Fibroblast of lung (primary cell): ENCODE data around the gene TSEN54. TPM values are rescaled to one million over a fixed set of nuclear protein-coding genes. Genes with fewer than 3 reads are reported as not detected.

ENCODE experiments used
- DNase-seq, 2 donors: peaks; one replicate each; pipeline versions ENCODE4 v3.0.0 to v3.0.0-alpha.2; 2010; ENCODE audit warnings: low read depth in 2 of 2
- H2AFZ ChIP-seq: 2 replicates; pipeline ENCODE4 v1.5.1; 2012; ENCODE audit warnings: low read length, control low read depth, inconsistent platforms
- H3K27ac ChIP-seq: 2 replicates; pipeline ENCODE4 v1.5.1; 2011; ENCODE audit warnings: low read length, control low read depth; ENCODE audit not compliant: insufficient read depth
- H3K27me3 ChIP-seq: 2 replicates; pipeline ENCODE4 v1.5.1; 2011; ENCODE audit warnings: mild to moderate bottlenecking, low read length; ENCODE audit not compliant: control insufficient read depth, insufficient read depth
- H3K36me3 ChIP-seq: 2 replicates; pipeline ENCODE4 v1.5.1; 2011; ENCODE audit warnings: low read length; ENCODE audit not compliant: control insufficient read depth, insufficient read depth
- H3K4me1 ChIP-seq: 2 replicates; pipeline ENCODE4 v1.5.1; 2011; ENCODE audit warnings: low read length; ENCODE audit not compliant: control insufficient read depth, insufficient read depth; ENCODE audit errors: extremely low read depth
- H3K4me2 ChIP-seq: 2 replicates; pipeline ENCODE4 v1.5.1; 2011; ENCODE audit warnings: low read length, control low read depth; ENCODE audit not compliant: insufficient read depth; ENCODE audit errors: extremely low read depth
- H3K4me3 ChIP-seq, 4 experiments: fragments of 200-600 bp in 1 of 4; sonication (generic) in 1 of 4; replicated peaks in 1 of 4; 2 replicates each; pipeline ENCODE4 v1.5.1; 2011 to 2016; ENCODE audit warnings: low read length in 4 of 4, low read depth in 3 of 4, mild to moderate bottlenecking in 3 of 4, control low read depth in 2 of 4, inconsistent platforms in 1 of 4, mixed read lengths in 1 of 4; ENCODE audit not compliant: insufficient read depth in 1 of 4; ENCODE audit errors: control extremely low read depth in 1 of 4
- H3K79me2 ChIP-seq: 2 replicates; pipeline ENCODE4 v1.5.1; 2012; ENCODE audit warnings: mild to moderate bottlenecking, low read length, inconsistent platforms; ENCODE audit not compliant: control insufficient read depth, insufficient read depth
- H3K9ac ChIP-seq: 2 replicates; pipeline ENCODE4 v1.5.1; 2011; ENCODE audit warnings: mild to moderate bottlenecking, low read length, control low read depth; ENCODE audit not compliant: insufficient read depth
- H3K9me3 ChIP-seq: 2 replicates; pipeline ENCODE4 v1.5.1; 2012; ENCODE audit warnings: low read depth, low read length; ENCODE audit not compliant: control insufficient read depth, insufficient read depth
- H4K20me1 ChIP-seq: 2 replicates; pipeline ENCODE4 v1.5.1; 2011; ENCODE audit warnings: low read length; ENCODE audit not compliant: control insufficient read depth, insufficient read depth; ENCODE audit errors: extremely low read depth
- EZH2 ChIP-seq: IDR thresholded peaks from 2 replicates; pipeline ENCODE4 v1.5.1; 2012; ENCODE audit warnings: low read length, control low read depth, mild to moderate bottlenecking; ENCODE audit errors: missing control alignments
- polyA plus RNA-seq, 2 donors: library from polyadenylated mRNA; depleted of rRNA in 1 of 2; stranded (reverse) in 1 of 2; unstranded in 1 of 2; fragments of >200 nt; gene quantifications; 2 replicates each; pipeline ENCODE4 v1.2.1, GENCODE V29; 2011 to 2012; ENCODE audit warnings: missing spikeins in 1 of 2
- total RNA-seq: library from RNA; depleted of rRNA; stranded (reverse); fragments of >200 nt; gene quantifications from 2 replicates; pipeline ENCODE4 v1.2.1, GENCODE V29; 2014
- TF ChIP-seq, protein P1 (sequence below), 2 donors: IDR thresholded peaks in 1 of 2; conservative IDR thresholded peaks in 1 of 2; 1 replicate in 1 of 2; 2 replicates in 1 of 2; pipeline ENCODE4 v1.5.1; 2011 to 2012; ENCODE audit warnings: low read length in 2 of 2, control low read depth in 1 of 2, inconsistent platforms in 1 of 2, low read depth in 1 of 2, mild to moderate bottlenecking in 1 of 2

The TSEN54 gene
- total and polyA plus RNA-seq, 2 donors (not counting 1 experiment from before 2014, with no cell fraction given): 5.3 to 7.8 TPM

DNA sequence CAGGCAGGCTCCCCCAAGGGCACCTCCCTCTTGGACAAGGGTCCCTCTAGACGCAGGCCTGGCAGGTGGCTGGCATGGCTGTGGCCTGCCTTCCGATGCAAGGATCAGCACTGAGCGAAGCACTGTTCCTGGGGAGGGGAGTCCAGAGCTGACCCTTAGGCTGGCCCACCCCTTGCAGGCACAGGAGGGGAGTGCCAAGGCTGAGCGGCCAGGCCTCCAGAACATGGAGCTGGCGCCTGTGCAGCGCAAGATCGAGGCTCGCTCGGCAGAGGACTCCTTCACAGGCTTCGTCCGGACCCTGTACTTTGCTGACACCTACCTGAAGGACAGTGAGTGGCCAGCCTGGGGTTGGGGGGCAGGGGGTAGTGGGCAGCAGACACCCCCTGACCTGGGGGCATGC lies 54.4 kb downstream of the TSEN54 start:
- Histone ChIP-seq H3K9me3 (no peaks in the 10 kb centered on the region), H3K4me2 (no peak overlapping the region), H3K27me3 (no peaks in the 10 kb centered on the region), H3K4me1 (no peaks in the 10 kb centered on the region), H3K36me3 (no peaks in the 10 kb centered on the region), H3K79me2 (no peaks in the 10 kb centered on the region), H3K4me3 (no peak overlapping the region), H3K9ac (no peak overlapping the region), H4K20me1 (no peaks in the 10 kb centered on the region), H3K27ac (no peak overlapping the region), H2AFZ (no peak overlapping the region)
- no peak for DNase-seq
- TF ChIP-seq, protein P1, sequence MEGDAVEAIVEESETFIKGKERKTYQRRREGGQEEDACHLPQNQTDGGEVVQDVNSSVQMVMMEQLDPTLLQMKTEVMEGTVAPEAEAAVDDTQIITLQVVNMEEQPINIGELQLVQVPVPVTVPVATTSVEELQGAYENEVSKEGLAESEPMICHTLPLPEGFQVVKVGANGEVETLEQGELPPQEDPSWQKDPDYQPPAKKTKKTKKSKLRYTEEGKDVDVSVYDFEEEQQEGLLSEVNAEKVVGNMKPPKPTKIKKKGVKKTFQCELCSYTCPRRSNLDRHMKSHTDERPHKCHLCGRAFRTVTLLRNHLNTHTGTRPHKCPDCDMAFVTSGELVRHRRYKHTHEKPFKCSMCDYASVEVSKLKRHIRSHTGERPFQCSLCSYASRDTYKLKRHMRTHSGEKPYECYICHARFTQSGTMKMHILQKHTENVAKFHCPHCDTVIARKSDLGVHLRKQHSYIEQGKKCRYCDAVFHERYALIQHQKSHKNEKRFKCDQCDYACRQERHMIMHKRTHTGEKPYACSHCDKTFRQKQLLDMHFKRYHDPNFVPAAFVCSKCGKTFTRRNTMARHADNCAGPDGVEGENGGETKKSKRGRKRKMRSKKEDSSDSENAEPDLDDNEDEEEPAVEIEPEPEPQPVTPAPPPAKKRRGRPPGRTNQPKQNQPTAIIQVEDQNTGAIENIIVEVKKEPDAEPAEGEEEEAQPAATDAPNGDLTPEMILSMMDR (conservative IDR thresholded peaks at IDR 0.05 in 1 of 2, IDR thresholded peaks at IDR 0.05 in 1 of 2; ENCODE audit: low read depth in 1 of 2, low read length in 2 of 2): no peak
- no peak for TF ChIP-seq EZH2

DNA sequence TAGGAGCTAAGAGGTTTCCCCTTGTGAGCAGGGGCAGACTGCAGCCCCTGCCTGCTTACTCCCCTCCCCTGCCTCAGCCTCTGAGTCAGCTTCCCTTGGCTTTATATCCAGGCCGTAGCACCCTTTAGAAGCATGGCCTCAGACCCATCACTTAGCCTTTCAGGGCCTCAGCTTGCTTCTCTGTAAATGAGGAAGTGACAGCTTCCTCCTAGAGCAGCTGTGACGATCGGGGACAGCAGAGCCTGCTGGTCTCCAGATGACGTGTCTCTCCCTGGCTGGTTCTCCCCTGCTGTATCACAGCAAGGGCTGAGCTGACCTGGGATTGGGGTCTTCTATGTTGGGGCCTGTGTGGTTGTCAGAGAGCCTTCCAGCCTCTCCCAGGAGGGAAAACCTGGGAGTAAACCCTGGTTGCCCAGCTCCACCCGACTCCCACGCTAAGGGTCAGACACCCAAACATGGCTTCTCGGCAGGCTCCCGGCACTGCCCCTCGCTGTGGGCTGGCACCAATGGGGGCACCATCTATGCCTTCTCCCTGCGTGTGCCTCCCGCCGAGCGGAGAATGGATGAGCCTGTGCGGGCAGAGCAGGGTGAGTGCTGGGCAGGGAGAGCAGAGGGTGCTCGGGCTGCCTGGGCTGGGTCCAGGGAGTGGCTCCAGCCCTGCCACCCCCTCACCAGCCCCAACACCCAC lies 55.0 kb downstream of the TSEN54 start:
- H3K9me3 ChIP-seq: no peaks in the 10 kb centered on the region
- H3K79me2 ChIP-seq: no peaks in the 10 kb centered on the region
- no peaks in the 10 kb centered on the region for H3K4me1 ChIP-seq
- no peak overlapping the region for H3K4me2 ChIP-seq
- H3K27me3 ChIP-seq: no peaks in the 10 kb centered on the region
- no peaks in the 10 kb centered on the region for H3K36me3 ChIP-seq
- H4K20me1 ChIP-seq: no peaks in the 10 kb centered on the region
- H3K27ac ChIP-seq: no peak overlapping the region
- peak in 1 of 2 donors; percentile 9 for DNase-seq
- H2AFZ ChIP-seq: no peak overlapping the region
- TF ChIP-seq, protein P1 (conservative IDR thresholded peaks at IDR 0.05 in 1 of 2, IDR thresholded peaks at IDR 0.05 in 1 of 2; ENCODE audit: low read depth in 1 of 2, low read length in 2 of 2): no peak
- TF ChIP-seq EZH2: no peak
- H3K4me3 ChIP-seq: no peak overlapping the region
- no peak overlapping the region for H3K9ac ChIP-seq

DNA sequence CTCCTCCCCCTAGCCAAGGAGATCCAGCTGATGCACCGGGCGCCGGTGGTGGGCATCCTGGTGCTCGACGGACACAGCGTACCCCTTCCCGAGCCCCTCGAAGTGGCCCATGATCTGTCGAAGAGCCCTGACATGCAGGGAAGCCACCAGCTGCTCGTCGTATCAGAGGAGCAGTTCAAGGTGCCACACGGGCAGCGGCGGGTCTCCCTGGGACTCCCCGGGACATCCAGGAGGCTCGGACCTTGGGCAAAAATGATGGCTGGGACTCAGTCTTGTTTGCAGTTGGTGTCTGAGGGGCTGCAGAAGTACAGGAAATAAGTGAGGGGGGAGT lies 55.5 kb downstream of the TSEN54 start:
- no peak for TF ChIP-seq EZH2
- TF ChIP-seq, protein P1 (conservative IDR thresholded peaks at IDR 0.05 in 1 of 2, IDR thresholded peaks at IDR 0.05 in 1 of 2; ENCODE audit: low read depth in 1 of 2, low read length in 2 of 2): no peak
- Histone ChIP-seq H3K4me2 (no peak overlapping the region), H3K4me1 (no peaks in the 10 kb centered on the region), H3K36me3 (no peaks in the 10 kb centered on the region), H3K9ac (no peak overlapping the region), H4K20me1 (no peaks in the 10 kb centered on the region), H3K4me3 (no peak overlapping the region), H3K27ac (no peak overlapping the region), H3K27me3 (no peaks in the 10 kb centered on the region), H3K9me3 (no peaks in the 10 kb centered on the region), H2AFZ (no peak overlapping the region), H3K79me2 (no peaks in the 10 kb centered on the region)
- no peak for DNase-seq
